Erythroblast (primary cell): Measurements from ENCODE around the gene SOBP.

Source experiments
- GATA1 ChIP-seq: IDR thresholded peaks from 2 replicates; pipeline ENCODE4 v1.6.1; 2011; ENCODE audit warnings: low read depth, mild to moderate bottlenecking, control low read depth, low read length, moderate library complexity
- POLR2A ChIP-seq: IDR thresholded peaks from 2 replicates; pipeline ENCODE4 v1.6.1; 2011; ENCODE audit warnings: mild to moderate bottlenecking, low read length

DNA sequence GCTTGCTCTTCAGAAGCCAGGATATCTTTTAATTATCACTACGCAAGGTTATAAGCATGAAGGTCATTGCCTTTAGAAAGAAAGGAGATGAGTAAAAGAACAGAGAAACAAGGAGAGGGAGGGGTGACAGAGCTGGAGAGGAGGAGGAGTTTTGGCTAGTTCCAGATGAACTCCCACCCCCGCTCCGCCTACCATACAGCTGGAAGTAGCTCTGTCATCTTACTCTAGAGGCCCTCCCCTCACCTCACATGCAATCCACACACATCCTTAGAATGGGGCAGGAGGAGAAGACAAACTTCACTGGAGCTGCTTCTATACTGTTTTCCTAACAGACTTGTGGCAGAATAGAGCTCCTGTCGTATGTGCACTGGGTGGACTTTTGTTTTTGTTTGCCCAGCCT, 189.5 kb downstream of the SOBP start:
- no peak for TF ChIP-seq POLR2A
- TF ChIP-seq GATA1: no peak
